Panc1 (cell line): ENCODE measurements around the gene JDP2. TPM values are rescaled to one million over a fixed set of nuclear protein-coding genes. Genes with fewer than 3 reads are reported as not detected.

ENCODE experiments used
- ATAC-seq: fragments of 200-7000 bp; cut with Tn5 transposase; 2 replicates; pipeline ENCODE4 v1.9.1; 2020; ENCODE audit warnings: mild to moderate bottlenecking, moderate library complexity
- BruUV-seq: library from RNA; stranded (reverse); fragments of 400-500 nt; replicated peaks from 2 replicates; lab custom pipeline; 2021; lab: Mats Ljungman, UMichigan
- CTCF ChIA-PET: fragments of 300-600 bp; sonication (Branson Sonifier 250); formaldehyde crosslinking; loops from one replicate; lab custom pipeline; 2022; ENCODE audit warnings: antibody characterized with exemption; lab: Charles Lee
- POLR2A ChIA-PET: fragments of 300-600 bp; sonication (Branson Sonifier 250); formaldehyde crosslinking; loops from one replicate; lab custom pipeline; 2022; ENCODE audit warnings: antibody characterized with exemption; lab: Charles Lee
- DNase-seq: peaks from one replicate; pipeline ENCODE4 v3.0.0-alpha.2; 2010; ENCODE audit warnings: low read depth, low spot score
- H3K27ac ChIP-seq: 2 replicates; pipeline ENCODE4 v1.5.1; 2011; ENCODE audit warnings: mild to moderate bottlenecking, low read length, inconsistent platforms
- H3K27me3 ChIP-seq: fragments of 200-500 bp; sonication (Bioruptor generic); 2 replicates; pipeline ENCODE4 v1.6.0; 2014; ENCODE audit warnings: low read length, inconsistent platforms; ENCODE audit not compliant: control insufficient read depth, insufficient read depth
- H3K36me3 ChIP-seq: fragments of 200-500 bp; sonication (Bioruptor generic); 2 replicates; pipeline ENCODE4 v1.5.1; 2014; ENCODE audit warnings: inconsistent platforms, mild to moderate bottlenecking, low read length, moderate library complexity; ENCODE audit not compliant: control insufficient read depth, insufficient read depth
- H3K4me1 ChIP-seq: 2 replicates; pipeline ENCODE4 v1.5.1; 2011; ENCODE audit warnings: inconsistent platforms, mild to moderate bottlenecking, low read length, moderate library complexity; ENCODE audit not compliant: control insufficient read depth, insufficient read depth
- H3K4me3 ChIP-seq, 2 experiments: 2 replicates each; pipeline ENCODE4 v1.5.1; 2011 to 2012; ENCODE audit warnings: low read depth in 2 of 2, low read length in 2 of 2, mild to moderate bottlenecking in 2 of 2, inconsistent platforms in 1 of 2, moderate library complexity in 1 of 2
- H3K9me3 ChIP-seq: fragments of 200-500 bp; sonication (Bioruptor generic); 2 replicates; pipeline ENCODE4 v1.5.1; 2014; ENCODE audit warnings: low read depth, mild to moderate bottlenecking, inconsistent platforms, low read length, moderate library complexity; ENCODE audit not compliant: control insufficient read depth, insufficient read depth
- CTCF ChIP-seq: fragments of 450-650 bp; IDR thresholded peaks from 2 replicates; pipeline ENCODE4 v1.5.1; 2017; ENCODE audit warnings: mild to moderate bottlenecking
- POLR2AphosphoS5 ChIP-seq: IDR thresholded peaks from 2 replicates; pipeline ENCODE4 v1.6.1; 2012; ENCODE audit warnings: mild to moderate bottlenecking, low read depth, low read length, moderate library complexity
- SIN3A ChIP-seq: IDR thresholded peaks from 2 replicates; pipeline ENCODE4 v1.6.1; 2012; ENCODE audit warnings: low read depth, mild to moderate bottlenecking, low read length, moderate library complexity, borderline replicate concordance; ENCODE audit not compliant: insufficient read depth
- TCF7L2 ChIP-seq: IDR thresholded peaks from 2 replicates; pipeline ENCODE4 v1.6.1; 2011; ENCODE audit warnings: mild to moderate bottlenecking, low read depth, low read length, inconsistent platforms
- in situ Hi-C: cut with HindIII; loops from 2 replicates; pipeline ENCODE4 v1.10.0; 2016; ENCODE audit warnings: low sequenced_read_pairs, low pct_unique_long_range_greater_than_20kb
- intact Hi-C: fragments of 100-400 bp; cut with micrococcal nuclease; formaldehyde crosslinking; loops from one replicate; pipeline ENCODE4 v1.10.0; 2022; ENCODE audit not compliant: unreplicated experiment
- total RNA-seq: library from RNA; stranded (reverse); gene quantifications from one replicate; pipeline ENCODE4 v1.2.1, GENCODE V29; 2021; ENCODE audit not compliant: unreplicated experiment
- TF ChIP-seq, protein P1 (sequence below), 2 experiments: IDR thresholded peaks; 2 replicates each; pipeline ENCODE4 v1.6.1; 2011 to 2012; ENCODE audit warnings: low read depth in 2 of 2, control low read depth in 1 of 2, low read length in 1 of 2, mild to moderate bottlenecking in 1 of 2, moderate library complexity in 1 of 2; ENCODE audit not compliant: insufficient read depth in 1 of 2

Gene JDP2
- total RNA-seq, 1 experiment from 2014 or later, result 17.5 TPM

- TF ChIP-seq TCF7L2 (no peak), CTCF (no peak), SIN3A (no peak), POLR2AphosphoS5 (no peak)
- TF ChIP-seq, protein P1, sequence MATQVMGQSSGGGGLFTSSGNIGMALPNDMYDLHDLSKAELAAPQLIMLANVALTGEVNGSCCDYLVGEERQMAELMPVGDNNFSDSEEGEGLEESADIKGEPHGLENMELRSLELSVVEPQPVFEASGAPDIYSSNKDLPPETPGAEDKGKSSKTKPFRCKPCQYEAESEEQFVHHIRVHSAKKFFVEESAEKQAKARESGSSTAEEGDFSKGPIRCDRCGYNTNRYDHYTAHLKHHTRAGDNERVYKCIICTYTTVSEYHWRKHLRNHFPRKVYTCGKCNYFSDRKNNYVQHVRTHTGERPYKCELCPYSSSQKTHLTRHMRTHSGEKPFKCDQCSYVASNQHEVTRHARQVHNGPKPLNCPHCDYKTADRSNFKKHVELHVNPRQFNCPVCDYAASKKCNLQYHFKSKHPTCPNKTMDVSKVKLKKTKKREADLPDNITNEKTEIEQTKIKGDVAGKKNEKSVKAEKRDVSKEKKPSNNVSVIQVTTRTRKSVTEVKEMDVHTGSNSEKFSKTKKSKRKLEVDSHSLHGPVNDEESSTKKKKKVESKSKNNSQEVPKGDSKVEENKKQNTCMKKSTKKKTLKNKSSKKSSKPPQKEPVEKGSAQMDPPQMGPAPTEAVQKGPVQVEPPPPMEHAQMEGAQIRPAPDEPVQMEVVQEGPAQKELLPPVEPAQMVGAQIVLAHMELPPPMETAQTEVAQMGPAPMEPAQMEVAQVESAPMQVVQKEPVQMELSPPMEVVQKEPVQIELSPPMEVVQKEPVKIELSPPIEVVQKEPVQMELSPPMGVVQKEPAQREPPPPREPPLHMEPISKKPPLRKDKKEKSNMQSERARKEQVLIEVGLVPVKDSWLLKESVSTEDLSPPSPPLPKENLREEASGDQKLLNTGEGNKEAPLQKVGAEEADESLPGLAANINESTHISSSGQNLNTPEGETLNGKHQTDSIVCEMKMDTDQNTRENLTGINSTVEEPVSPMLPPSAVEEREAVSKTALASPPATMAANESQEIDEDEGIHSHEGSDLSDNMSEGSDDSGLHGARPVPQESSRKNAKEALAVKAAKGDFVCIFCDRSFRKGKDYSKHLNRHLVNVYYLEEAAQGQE (IDR thresholded peaks at IDR 0.05; ENCODE audit: insufficient read depth in 1 of 2, low read depth in 2 of 2, low read length in 1 of 2), result no peak
- ChIA-PET CTCF (no interaction called here), POLR2A (no interaction called here)
- Histone ChIP-seq H3K27ac (no peak overlapping the region), H3K4me3 (no peak overlapping the region), H3K4me1 (peaks cover 9% of the 10 kb centered on the region), H3K9me3 (no peaks in the 10 kb centered on the region), H3K36me3 (no peaks in the 10 kb centered on the region), H3K27me3 (no peaks in the 10 kb centered on the region)
- intact Hi-C loops (loop anchor here (10.0 kb wide), 1 partner anchor 120 kb away; no protein-coding TSS in a partner anchor), in situ Hi-C loops (no loop called here)
- ATAC-seq (no peak), DNase-seq (no peak)
- no TSS peak for BruUV-seq
Measured at GRCh38 chr14:75424496-75424895, 3.3 kb upstream of the JDP2 start.

- POLR2A ChIA-PET, result interaction anchor here (0.6 kb wide), 1 partner anchor 557 kb away, joined by 3 read pairs; the partner anchor contains the start of gene TGFB3
- TF ChIP-seq CTCF (no peak), SIN3A (no peak), POLR2AphosphoS5 (no peak), TCF7L2 (no peak)
- TF ChIP-seq, protein P1 (IDR thresholded peaks at IDR 0.05; ENCODE audit: insufficient read depth in 1 of 2, low read depth in 2 of 2, low read length in 1 of 2), result no peak
- no peaks in the 10 kb centered on the region for H3K27me3 ChIP-seq
- H3K4me3 ChIP-seq, result no peak overlapping the region
- BruUV-seq, result no TSS peak
- CTCF ChIA-PET, result interaction anchor here (0.7 kb wide), 1 partner anchor 118 kb away, joined by 3 read pairs; no protein-coding TSS in a partner anchor
- in situ Hi-C loops, result no loop called here
- intact Hi-C loops, result loop anchor here (10.0 kb wide), 1 partner anchor 121 kb away; no protein-coding TSS in a partner anchor
- no peak for DNase-seq
- H3K27ac ChIP-seq, result no peak overlapping the region
- ATAC-seq, result no peak
- peaks cover 15% of the 10 kb centered on the region for H3K4me1 ChIP-seq
- no peaks in the 10 kb centered on the region for H3K36me3 ChIP-seq
- H3K9me3 ChIP-seq, result no peaks in the 10 kb centered on the region
Measured at GRCh38 chr14:75425446-75425845, 2.4 kb upstream of the JDP2 start.
